Upper lobe of left lung (tissue), 6 donors: ENCODE results near the gene BORCS5. TPM values are rescaled to one million over a fixed set of nuclear protein-coding genes. Genes with fewer than 3 reads are reported as not detected.

Experiments
- ATAC-seq, 2 donors: fragments of 200-7000 bp; cut with Tn5 transposase; one replicate each; pipeline ENCODE4 v1.9.1; 2022; ENCODE audit warnings: mild to moderate bottlenecking in 2 of 2, moderate library complexity in 2 of 2; ENCODE audit not compliant: low FRiP score in 2 of 2
- DNase-seq, 2 donors: peaks; one replicate each; pipeline ENCODE4 v3.0.0-alpha.2; 2019 to 2020
- H3K27ac ChIP-seq, 4 donors: fragments of 200-600 bp; sonication (generic); one replicate each; pipeline ENCODE4 v1.5.1; 2016 to 2019
- H3K27me3 ChIP-seq, 4 donors: fragments of 200-600 bp; sonication (generic); one replicate each; pipeline ENCODE4 v1.5.1; 2017 to 2019
- H3K36me3 ChIP-seq, 4 donors: fragments of 200-600 bp; sonication (generic); one replicate each; pipeline ENCODE4 v1.5.1; 2016 to 2019
- H3K4me1 ChIP-seq, 4 donors: fragments of 200-600 bp; sonication (generic); one replicate each; pipeline ENCODE4 v1.5.1; 2018 to 2019
- H3K4me3 ChIP-seq, 4 donors: fragments of 200-600 bp; sonication (generic); one replicate each; pipeline ENCODE4 v1.5.1; 2017 to 2019; ENCODE audit warnings: mild to moderate bottlenecking in 2 of 4, moderate library complexity in 1 of 4
- H3K9me3 ChIP-seq, 4 donors: fragments of 200-600 bp; sonication (generic); one replicate each; pipeline ENCODE4 v1.5.1; 2018 to 2019
- EP300 ChIP-seq, 4 donors: sonication (generic); formaldehyde crosslinking; IDR thresholded peaks; one replicate each; pipeline ENCODE4 v1.5.1; 2017; ENCODE audit warnings: antibody characterized with exemption in 4 of 4, control low read depth in 2 of 4
- POLR2A ChIP-seq, 4 donors: fragments of 450-650 bp; IDR thresholded peaks; one replicate each; pipeline ENCODE4 v1.5.1; 2016 to 2017; ENCODE audit warnings: antibody characterized with exemption in 4 of 4, mild to moderate bottlenecking in 2 of 4
- POLR2AphosphoS5 ChIP-seq, 2 donors: sonication (generic); formaldehyde crosslinking; IDR thresholded peaks; one replicate each; pipeline ENCODE4 v1.5.1; 2017; ENCODE audit warnings: antibody characterized with exemption in 2 of 2
- WGBS, 2 donors: methylation state at CpG; one replicate each; pipeline ENCODE4 v1.1.5; 2017 to 2018; 5-methylcytosine and 5-hydroxymethylcytosine counted together
- total RNA-seq, 6 donors: library from RNA; depleted of rRNA in 4 of 6; stranded (reverse); fragments of >200 nt in 4 of 6; gene quantifications; one replicate each; pipeline versions ENCODE4 v1.1.0 to v1.2.1, GENCODE V29; 2016 to 2021
- TF ChIP-seq, protein P1 (sequence below), 6 experiments: fragments of 450-650 bp in 4 of 6; fragments of 200-600 bp in 2 of 6; sonication (generic) in 2 of 6; IDR thresholded peaks; one replicate each; pipeline ENCODE4 v1.5.1; 2016 to 2019; ENCODE audit warnings: antibody characterized with exemption in 6 of 6
- donor health status: DM: no; HTN: no; CAD: no; lungs with moderate emphysema.
- donor health status: DM: no; HTN: yes; CAD: no; lungs with severe emphysema.

Gene BORCS5
- total RNA-seq, 6 donors from 2014 or later: 7.3 to 105 (median 10.7) TPM

DNA sequence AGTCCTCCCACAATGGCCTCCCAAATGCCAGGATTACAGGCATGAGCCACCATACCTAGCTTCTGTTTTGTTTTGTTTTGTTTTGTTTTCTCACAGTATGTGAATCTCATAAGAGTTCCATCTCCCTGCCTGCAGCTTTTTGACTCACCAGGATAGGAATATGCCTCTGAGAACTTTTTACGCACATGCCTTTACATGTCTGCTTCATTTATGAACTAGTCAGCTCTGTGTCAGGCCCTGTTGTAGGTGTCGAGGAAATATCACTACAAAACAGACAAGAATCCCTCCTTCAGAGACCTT, 89.0 kb downstream of the BORCS5 start:
- Histone ChIP-seq H3K27me3 (no peaks in the 10 kb centered on the region), H3K9me3 (no peaks in the 10 kb centered on the region), H3K36me3 (no peaks in the 10 kb centered on the region), H3K27ac (no peak overlapping the region), H3K4me1 (peaks cover 23 to 51% (median 38%) of the 10 kb centered on the region in 4 donors), H3K4me3 (no peak overlapping the region)
- DNase-seq (no peak), ATAC-seq (no peak)
- WGBS, 2 donors: 97 to 98% methylated on average over 2 of the region's 2 CpGs
- TF ChIP-seq EP300 (IDR thresholded peaks at IDR 0.05) (no peak), POLR2A (IDR thresholded peaks at IDR 0.05) (no peak)
- TF ChIP-seq, protein P1, sequence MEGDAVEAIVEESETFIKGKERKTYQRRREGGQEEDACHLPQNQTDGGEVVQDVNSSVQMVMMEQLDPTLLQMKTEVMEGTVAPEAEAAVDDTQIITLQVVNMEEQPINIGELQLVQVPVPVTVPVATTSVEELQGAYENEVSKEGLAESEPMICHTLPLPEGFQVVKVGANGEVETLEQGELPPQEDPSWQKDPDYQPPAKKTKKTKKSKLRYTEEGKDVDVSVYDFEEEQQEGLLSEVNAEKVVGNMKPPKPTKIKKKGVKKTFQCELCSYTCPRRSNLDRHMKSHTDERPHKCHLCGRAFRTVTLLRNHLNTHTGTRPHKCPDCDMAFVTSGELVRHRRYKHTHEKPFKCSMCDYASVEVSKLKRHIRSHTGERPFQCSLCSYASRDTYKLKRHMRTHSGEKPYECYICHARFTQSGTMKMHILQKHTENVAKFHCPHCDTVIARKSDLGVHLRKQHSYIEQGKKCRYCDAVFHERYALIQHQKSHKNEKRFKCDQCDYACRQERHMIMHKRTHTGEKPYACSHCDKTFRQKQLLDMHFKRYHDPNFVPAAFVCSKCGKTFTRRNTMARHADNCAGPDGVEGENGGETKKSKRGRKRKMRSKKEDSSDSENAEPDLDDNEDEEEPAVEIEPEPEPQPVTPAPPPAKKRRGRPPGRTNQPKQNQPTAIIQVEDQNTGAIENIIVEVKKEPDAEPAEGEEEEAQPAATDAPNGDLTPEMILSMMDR (IDR thresholded peaks at IDR 0.05): no peak

DNA sequence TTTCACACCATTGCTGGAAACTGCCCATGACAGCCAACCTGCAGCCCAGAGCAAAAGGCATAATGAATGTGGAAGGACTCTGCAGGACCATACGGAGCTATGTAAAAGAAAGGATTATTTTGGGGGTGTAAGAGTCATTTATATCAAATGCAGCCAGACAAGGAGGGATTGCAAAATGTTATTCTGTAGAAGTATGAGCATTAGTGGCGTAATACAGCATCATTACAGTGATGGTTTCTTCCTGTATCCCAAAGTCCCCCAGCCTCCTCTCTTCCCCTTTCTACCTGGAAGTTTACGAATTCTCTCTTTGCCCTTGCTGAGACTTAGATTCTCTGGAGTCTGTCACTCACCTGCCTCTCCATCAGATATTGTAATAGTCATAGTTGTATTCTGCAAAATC, 89.9 kb downstream of the BORCS5 start:
- H3K36me3 ChIP-seq: no peaks in the 10 kb centered on the region
- H3K4me1 ChIP-seq: peaks cover 23 to 41% (median 36%) of the 10 kb centered on the region in 4 donors
- no peaks in the 10 kb centered on the region for H3K9me3 ChIP-seq
- DNase-seq: no peak
- H3K27me3 ChIP-seq: no peaks in the 10 kb centered on the region
- H3K27ac ChIP-seq: no peak overlapping the region
- H3K4me3 ChIP-seq: no peak overlapping the region
- WGBS, 2 donors: 57 to 73% methylated on average over 3 of the region's 3 CpGs
- ATAC-seq: no peak
- TF ChIP-seq POLR2A (IDR thresholded peaks at IDR 0.05) (no peak), EP300 (IDR thresholded peaks at IDR 0.05) (no peak), POLR2AphosphoS5 (IDR thresholded peaks at IDR 0.05) (no peak)
- TF ChIP-seq, protein P1 (IDR thresholded peaks at IDR 0.05): no peak

DNA sequence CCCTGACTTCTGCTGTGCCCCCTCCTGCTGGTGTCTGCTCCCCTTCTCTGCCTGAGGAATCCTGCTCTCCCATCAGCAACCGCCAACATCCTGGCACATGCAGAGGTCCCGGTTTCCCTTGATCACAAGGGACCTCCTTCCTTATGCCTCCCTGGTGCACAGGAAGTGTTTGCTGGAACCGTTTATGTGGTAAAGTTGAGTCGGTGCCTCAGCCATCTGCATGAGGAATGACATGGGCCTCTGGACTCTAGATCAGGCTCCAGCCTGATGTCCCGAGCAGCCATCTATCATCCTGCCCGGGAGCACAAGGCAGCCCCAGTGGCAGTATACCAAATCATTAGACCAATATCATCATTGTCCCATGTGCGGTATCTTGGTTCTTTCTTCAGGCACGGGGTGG, 90.4 kb downstream of the BORCS5 start:
- DNase-seq: no peak
- Histone ChIP-seq H3K27me3 (no peaks in the 10 kb centered on the region), H3K4me1 (peaks cover 23 to 39% (median 34%) of the 10 kb centered on the region in 4 donors), H3K27ac (no peak overlapping the region), H3K36me3 (no peaks in the 10 kb centered on the region), H3K4me3 (no peak overlapping the region), H3K9me3 (no peaks in the 10 kb centered on the region)
- ATAC-seq: no peak
- TF ChIP-seq POLR2AphosphoS5 (IDR thresholded peaks at IDR 0.05) (no peak), POLR2A (IDR thresholded peaks at IDR 0.05) (no peak), EP300 (IDR thresholded peaks at IDR 0.05) (no peak)
- TF ChIP-seq, protein P1 (IDR thresholded peaks at IDR 0.05): no peak
- 56 to 63% methylated on average over 8 of the region's 8 CpGs for WGBS, 2 donors

DNA sequence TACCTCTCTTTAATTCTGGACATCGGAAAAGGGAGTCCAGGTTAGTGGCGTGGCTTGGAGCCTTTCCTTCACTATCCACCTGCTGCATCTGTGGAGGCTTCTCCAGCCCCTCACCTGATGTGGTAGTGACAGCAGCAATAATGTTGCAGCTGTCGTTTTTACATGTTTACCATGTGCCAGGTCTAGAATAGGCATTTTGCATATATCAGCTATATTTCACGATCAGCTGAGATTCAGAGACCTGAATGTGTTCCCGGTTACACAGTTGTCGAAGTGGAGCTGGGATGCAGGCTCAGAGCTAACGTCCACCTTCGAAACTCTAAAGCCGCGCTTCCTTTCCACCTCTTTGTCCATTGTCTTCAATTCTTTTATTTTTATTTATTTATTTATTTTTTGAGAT, 91.0 kb downstream of the BORCS5 start:
- Histone ChIP-seq H3K4me3 (no peak overlapping the region), H3K27me3 (no peaks in the 10 kb centered on the region), H3K36me3 (no peaks in the 10 kb centered on the region), H3K27ac (no peak overlapping the region), H3K9me3 (no peaks in the 10 kb centered on the region), H3K4me1 (peaks cover 23 to 35% (median 28%) of the 10 kb centered on the region in 4 donors)
- DNase-seq: no peak
- WGBS, 2 donors: 96 to 99% methylated on average over 10 of the region's 10 CpGs
- TF ChIP-seq EP300 (IDR thresholded peaks at IDR 0.05) (no peak), POLR2AphosphoS5 (IDR thresholded peaks at IDR 0.05) (no peak), POLR2A (IDR thresholded peaks at IDR 0.05) (no peak)
- TF ChIP-seq, protein P1 (IDR thresholded peaks at IDR 0.05): no peak
- no peak for ATAC-seq

DNA sequence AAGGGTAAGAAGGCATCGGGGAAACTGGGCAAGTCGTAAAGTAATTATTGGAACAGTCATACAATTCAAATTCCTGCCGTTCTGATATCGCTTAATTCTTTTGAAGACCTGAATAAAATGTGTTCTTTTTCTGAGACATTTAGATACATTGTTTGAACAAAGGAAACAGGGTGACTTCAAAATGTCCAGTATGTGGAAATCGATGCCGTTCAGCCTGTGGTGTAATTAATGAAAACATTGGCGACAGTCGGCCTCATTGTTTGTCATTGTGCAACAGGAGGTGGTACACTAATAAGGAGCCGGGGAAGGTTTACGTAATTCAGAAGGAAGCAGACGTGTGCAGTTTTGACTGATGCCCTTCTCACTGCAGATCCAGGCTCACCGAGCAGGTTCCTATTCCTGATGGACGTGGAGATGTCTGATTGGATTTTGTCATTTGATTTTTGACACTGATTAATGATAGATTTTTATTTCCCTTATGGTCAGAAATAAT, 92.7 kb downstream of the BORCS5 start:
- TF ChIP-seq, protein P1 (IDR thresholded peaks at IDR 0.05): no peak
- TF ChIP-seq EP300 (IDR thresholded peaks at IDR 0.05) (peak in 2 of 4 donors; percentile 83 to 95), POLR2A (IDR thresholded peaks at IDR 0.05) (peak in 1 of 4 donors; percentile 48), POLR2AphosphoS5 (IDR thresholded peaks at IDR 0.05) (peak; percentile 78)
- DNase-seq (peak in 1 of 2 donors; percentile 86), ATAC-seq (peak; percentile 84)
- no peaks in the 10 kb centered on the region for H3K36me3 ChIP-seq
- H3K4me3 ChIP-seq: no peak overlapping the region
- no peaks in the 10 kb centered on the region for H3K9me3 ChIP-seq
- no peaks in the 10 kb centered on the region for H3K27me3 ChIP-seq
- 30 to 42% methylated on average over 13 of the region's 13 CpGs for WGBS, 2 donors
- peaks cover 16 to 25% (median 22%) of the 10 kb centered on the region in 4 donors for H3K4me1 ChIP-seq
- H3K27ac ChIP-seq: peak overlapping the region; percentile 45 to 65 (median 60)
